Measurements from ENCODE around the gene COQ4. TPM values are rescaled to one million over a fixed set of nuclear protein-coding genes. Genes with fewer than 3 reads are reported as not detected.
A peak's percentile ranks its signal among the peaks of the same experiment; 100 is the strongest.

COQ4 gene
- total RNA-seq, 1 experiment from 2014 or later, result 34.0 TPM

GRCh38 chr9:128317629-128318028, 5.0 kb upstream of the COQ4 start:
- no peak overlapping the region for H3K27ac Mint-ChIP-seq (ENCODE audit: unreplicated experiment)
- no peaks in the 10 kb centered on the region for H3K4me1 Mint-ChIP-seq (ENCODE audit: low read depth, unreplicated experiment)
- H3K27me3 Mint-ChIP-seq (ENCODE audit: unreplicated experiment), result no peaks in the 10 kb centered on the region
- BruUV-seq (replicated peaks), result no TSS peak
- DNase-seq, result no peak
- no peaks in the 10 kb centered on the region for H3K9me3 Mint-ChIP-seq (ENCODE audit: low read depth, unreplicated experiment)
- intact Hi-C loops (cut with micrococcal nuclease; ENCODE audit: unreplicated experiment), result no loop called here
- H3K36me3 Mint-ChIP-seq (ENCODE audit: insufficient read depth, unreplicated experiment), result peaks cover 22% of the 10 kb centered on the region
- CTCF ChIA-PET, result no interaction called here
- H3K4me3 Mint-ChIP-seq (ENCODE audit: low read depth, unreplicated experiment), result no peak overlapping the region
- no peak for TF ChIP-seq CTCF (IDR thresholded peaks at IDR 0.05; ENCODE audit: unreplicated experiment)

DNA sequence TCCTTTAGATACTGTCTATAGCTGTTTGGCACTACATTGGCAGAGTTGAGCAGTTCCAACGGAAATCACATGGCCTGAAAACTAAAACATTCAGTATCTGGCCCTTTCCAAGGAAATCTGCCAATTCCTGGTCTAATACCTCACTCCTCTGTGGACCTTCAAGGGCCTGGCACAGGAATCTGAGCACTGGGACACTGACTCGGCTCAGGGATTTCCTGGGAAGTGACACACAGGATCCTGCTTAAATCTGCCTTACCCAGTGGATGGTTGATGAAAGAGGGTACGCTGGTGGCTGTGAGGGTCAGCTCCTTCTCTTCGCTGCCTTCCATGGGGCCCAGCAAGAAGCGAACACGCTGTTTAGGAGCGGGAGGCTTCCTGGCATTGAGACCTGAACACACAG, 1.3 kb upstream of the COQ4 start:
- CTCF ChIA-PET, result no interaction called here
- BruUV-seq (replicated peaks), result no TSS peak
- H3K9me3 Mint-ChIP-seq (ENCODE audit: low read depth, unreplicated experiment), result no peaks in the 10 kb centered on the region
- H3K4me3 Mint-ChIP-seq (ENCODE audit: low read depth, unreplicated experiment), result peak overlapping the region; percentile 89
- H3K36me3 Mint-ChIP-seq (ENCODE audit: insufficient read depth, unreplicated experiment), result peaks cover 21% of the 10 kb centered on the region
- intact Hi-C loops (cut with micrococcal nuclease; ENCODE audit: unreplicated experiment), result no loop called here
- H3K4me1 Mint-ChIP-seq (ENCODE audit: low read depth, unreplicated experiment), result no peaks in the 10 kb centered on the region
- peak overlapping the region; percentile 96 for H3K27ac Mint-ChIP-seq (ENCODE audit: unreplicated experiment)
- DNase-seq, result no peak
- no peaks in the 10 kb centered on the region for H3K27me3 Mint-ChIP-seq (ENCODE audit: unreplicated experiment)
- no peak for TF ChIP-seq CTCF (IDR thresholded peaks at IDR 0.05; ENCODE audit: unreplicated experiment)

- intact Hi-C loops (cut with micrococcal nuclease; ENCODE audit: unreplicated experiment), result no loop called here
- CTCF ChIA-PET, result no interaction called here
- TSS peak; percentile 67 for BruUV-seq (replicated peaks)
- H3K27ac Mint-ChIP-seq (ENCODE audit: unreplicated experiment), result peak overlapping the region; percentile 96
- H3K36me3 Mint-ChIP-seq (ENCODE audit: insufficient read depth, unreplicated experiment), result peaks cover 21% of the 10 kb centered on the region
- no peaks in the 10 kb centered on the region for H3K4me1 Mint-ChIP-seq (ENCODE audit: low read depth, unreplicated experiment)
- DNase-seq, result no peak
- no peak for TF ChIP-seq CTCF (IDR thresholded peaks at IDR 0.05; ENCODE audit: unreplicated experiment)
- H3K9me3 Mint-ChIP-seq (ENCODE audit: low read depth, unreplicated experiment), result no peaks in the 10 kb centered on the region
- peak overlapping the region; percentile 89 for H3K4me3 Mint-ChIP-seq (ENCODE audit: low read depth, unreplicated experiment)
- H3K27me3 Mint-ChIP-seq (ENCODE audit: unreplicated experiment), result no peaks in the 10 kb centered on the region
Measured at GRCh38 chr9:128321879-128322403, 698 bp upstream of the COQ4 start.

GRCh38 chr9:128323212-128323730, 632 bp downstream of the COQ4 start:
- no peak for TF ChIP-seq CTCF (IDR thresholded peaks at IDR 0.05; ENCODE audit: unreplicated experiment)
- H3K4me3 Mint-ChIP-seq (ENCODE audit: low read depth, unreplicated experiment), result peak overlapping the region; percentile 89
- BruUV-seq (replicated peaks), result no TSS peak
- intact Hi-C loops (cut with micrococcal nuclease; ENCODE audit: unreplicated experiment), result no loop called here
- H3K4me1 Mint-ChIP-seq (ENCODE audit: low read depth, unreplicated experiment), result no peaks in the 10 kb centered on the region
- peaks cover 21% of the 10 kb centered on the region for H3K36me3 Mint-ChIP-seq (ENCODE audit: insufficient read depth, unreplicated experiment)
- CTCF ChIA-PET, result no interaction called here
- no peak for DNase-seq
- peak overlapping the region; percentile 96 for H3K27ac Mint-ChIP-seq (ENCODE audit: unreplicated experiment)
- H3K9me3 Mint-ChIP-seq (ENCODE audit: low read depth, unreplicated experiment), result no peaks in the 10 kb centered on the region
- no peaks in the 10 kb centered on the region for H3K27me3 Mint-ChIP-seq (ENCODE audit: unreplicated experiment)

Measured in Calu3 (cell line).